HL-60 (cell line): ENCODE data around the gene SLC22A3.

Experiments used
- DNase-seq, 2 experiments: peaks; one replicate each; pipeline ENCODE4 v3.0.0-alpha.2; 2010 to 2020; ENCODE audit warnings: low read depth in 1 of 2, low spot score in 1 of 2
- H3K27ac ChIP-seq: fragments of 250-450 bp; sonication (Bioruptor Pico); replicated peaks from 2 replicates; pipeline ENCODE4 v1.5.1; 2020; ENCODE audit warnings: mild to moderate bottlenecking, moderate library complexity
- H3K27me3 ChIP-seq: fragments of 250-450 bp; sonication (Bioruptor Pico); 2 replicates; pipeline ENCODE4 v1.5.1; 2021; ENCODE audit warnings: mild to moderate bottlenecking, moderate library complexity; ENCODE audit not compliant: insufficient read depth, poor library complexity, severe bottlenecking
- H3K4me3 ChIP-seq: replicated peaks from 2 replicates; pipeline ENCODE4 v1.5.1; 2011; ENCODE audit warnings: mild to moderate bottlenecking, control low read depth, low read length; ENCODE audit not compliant: insufficient read depth
- GABPA ChIP-seq: IDR thresholded peaks from 2 replicates; pipeline ENCODE4 v1.6.1; 2012; ENCODE audit warnings: low read depth
- POLR2AphosphoS5 ChIP-seq: IDR thresholded peaks from 2 replicates; pipeline ENCODE4 v1.6.1; 2012; ENCODE audit warnings: low read depth
- SPI1 ChIP-seq: IDR thresholded peaks from 2 replicates; pipeline ENCODE4 v1.6.1; 2012; ENCODE audit warnings: low read depth, mild to moderate bottlenecking, borderline replicate concordance
- TF ChIP-seq, protein P1 (sequence below): IDR thresholded peaks from one replicate; pipeline ENCODE4 v1.5.1; 2011; ENCODE audit warnings: low read length, control low read depth, inconsistent platforms; ENCODE audit not compliant: insufficient read depth
- TF ChIP-seq, protein P2 (sequence below): IDR thresholded peaks from 2 replicates; pipeline ENCODE4 v1.6.1; 2012; ENCODE audit warnings: low read depth; ENCODE audit not compliant: insufficient replicate concordance

The SLC22A3 gene

DNA sequence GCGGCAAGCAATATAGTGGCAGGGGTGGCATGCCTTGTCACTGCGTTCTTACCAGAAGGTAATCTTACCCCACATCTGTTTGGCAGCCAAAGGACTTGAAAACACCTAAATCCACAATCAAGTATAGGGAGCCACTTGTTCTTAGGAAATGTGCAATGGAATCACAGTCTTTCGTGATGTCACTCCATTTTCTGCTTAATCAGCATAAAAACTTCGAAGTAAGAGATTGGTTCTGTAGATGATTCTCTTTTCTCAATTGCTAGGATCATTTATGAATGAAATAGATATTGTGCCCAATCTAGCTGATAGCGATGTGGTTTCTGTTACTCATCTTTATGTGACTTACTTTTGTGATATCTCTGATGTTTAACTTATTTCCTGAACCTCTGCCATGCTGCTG, 89.0 kb downstream of the SLC22A3 start:
- TF ChIP-seq SPI1 (no peak), POLR2AphosphoS5 (no peak), GABPA (no peak)
- TF ChIP-seq, protein P1, sequence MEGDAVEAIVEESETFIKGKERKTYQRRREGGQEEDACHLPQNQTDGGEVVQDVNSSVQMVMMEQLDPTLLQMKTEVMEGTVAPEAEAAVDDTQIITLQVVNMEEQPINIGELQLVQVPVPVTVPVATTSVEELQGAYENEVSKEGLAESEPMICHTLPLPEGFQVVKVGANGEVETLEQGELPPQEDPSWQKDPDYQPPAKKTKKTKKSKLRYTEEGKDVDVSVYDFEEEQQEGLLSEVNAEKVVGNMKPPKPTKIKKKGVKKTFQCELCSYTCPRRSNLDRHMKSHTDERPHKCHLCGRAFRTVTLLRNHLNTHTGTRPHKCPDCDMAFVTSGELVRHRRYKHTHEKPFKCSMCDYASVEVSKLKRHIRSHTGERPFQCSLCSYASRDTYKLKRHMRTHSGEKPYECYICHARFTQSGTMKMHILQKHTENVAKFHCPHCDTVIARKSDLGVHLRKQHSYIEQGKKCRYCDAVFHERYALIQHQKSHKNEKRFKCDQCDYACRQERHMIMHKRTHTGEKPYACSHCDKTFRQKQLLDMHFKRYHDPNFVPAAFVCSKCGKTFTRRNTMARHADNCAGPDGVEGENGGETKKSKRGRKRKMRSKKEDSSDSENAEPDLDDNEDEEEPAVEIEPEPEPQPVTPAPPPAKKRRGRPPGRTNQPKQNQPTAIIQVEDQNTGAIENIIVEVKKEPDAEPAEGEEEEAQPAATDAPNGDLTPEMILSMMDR, result no peak
- TF ChIP-seq, protein P2, sequence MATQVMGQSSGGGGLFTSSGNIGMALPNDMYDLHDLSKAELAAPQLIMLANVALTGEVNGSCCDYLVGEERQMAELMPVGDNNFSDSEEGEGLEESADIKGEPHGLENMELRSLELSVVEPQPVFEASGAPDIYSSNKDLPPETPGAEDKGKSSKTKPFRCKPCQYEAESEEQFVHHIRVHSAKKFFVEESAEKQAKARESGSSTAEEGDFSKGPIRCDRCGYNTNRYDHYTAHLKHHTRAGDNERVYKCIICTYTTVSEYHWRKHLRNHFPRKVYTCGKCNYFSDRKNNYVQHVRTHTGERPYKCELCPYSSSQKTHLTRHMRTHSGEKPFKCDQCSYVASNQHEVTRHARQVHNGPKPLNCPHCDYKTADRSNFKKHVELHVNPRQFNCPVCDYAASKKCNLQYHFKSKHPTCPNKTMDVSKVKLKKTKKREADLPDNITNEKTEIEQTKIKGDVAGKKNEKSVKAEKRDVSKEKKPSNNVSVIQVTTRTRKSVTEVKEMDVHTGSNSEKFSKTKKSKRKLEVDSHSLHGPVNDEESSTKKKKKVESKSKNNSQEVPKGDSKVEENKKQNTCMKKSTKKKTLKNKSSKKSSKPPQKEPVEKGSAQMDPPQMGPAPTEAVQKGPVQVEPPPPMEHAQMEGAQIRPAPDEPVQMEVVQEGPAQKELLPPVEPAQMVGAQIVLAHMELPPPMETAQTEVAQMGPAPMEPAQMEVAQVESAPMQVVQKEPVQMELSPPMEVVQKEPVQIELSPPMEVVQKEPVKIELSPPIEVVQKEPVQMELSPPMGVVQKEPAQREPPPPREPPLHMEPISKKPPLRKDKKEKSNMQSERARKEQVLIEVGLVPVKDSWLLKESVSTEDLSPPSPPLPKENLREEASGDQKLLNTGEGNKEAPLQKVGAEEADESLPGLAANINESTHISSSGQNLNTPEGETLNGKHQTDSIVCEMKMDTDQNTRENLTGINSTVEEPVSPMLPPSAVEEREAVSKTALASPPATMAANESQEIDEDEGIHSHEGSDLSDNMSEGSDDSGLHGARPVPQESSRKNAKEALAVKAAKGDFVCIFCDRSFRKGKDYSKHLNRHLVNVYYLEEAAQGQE, result no peak
- no peak for DNase-seq
- Histone ChIP-seq H3K27ac (no peak overlapping the region), H3K27me3 (peaks cover 2% of the 10 kb centered on the region), H3K4me3 (no peak overlapping the region)

DNA sequence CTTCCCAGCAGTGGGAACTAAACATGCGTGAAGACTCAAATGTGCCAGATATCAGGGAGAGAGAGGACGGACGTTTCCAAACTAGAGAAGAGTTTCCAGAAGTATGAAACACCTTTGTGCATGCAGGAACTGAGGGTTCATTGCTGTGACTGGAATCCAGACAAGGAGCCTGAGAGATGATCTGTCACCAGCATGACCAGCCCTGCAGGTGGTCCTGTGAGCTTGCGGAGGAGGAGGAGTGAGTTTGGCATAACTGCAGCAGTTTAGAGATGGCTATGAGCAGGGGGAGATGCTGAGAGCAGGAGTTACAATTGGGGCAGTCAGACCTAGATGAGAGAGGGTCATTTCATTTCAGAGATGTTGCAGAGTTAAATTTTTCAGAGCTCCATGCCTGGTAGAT, 89.6 kb downstream of the SLC22A3 start:
- TF ChIP-seq SPI1, result no peak
- TF ChIP-seq POLR2AphosphoS5, result no peak
- Histone ChIP-seq H3K27ac (no peak overlapping the region), H3K27me3 (peaks cover 2% of the 10 kb centered on the region)

DNA sequence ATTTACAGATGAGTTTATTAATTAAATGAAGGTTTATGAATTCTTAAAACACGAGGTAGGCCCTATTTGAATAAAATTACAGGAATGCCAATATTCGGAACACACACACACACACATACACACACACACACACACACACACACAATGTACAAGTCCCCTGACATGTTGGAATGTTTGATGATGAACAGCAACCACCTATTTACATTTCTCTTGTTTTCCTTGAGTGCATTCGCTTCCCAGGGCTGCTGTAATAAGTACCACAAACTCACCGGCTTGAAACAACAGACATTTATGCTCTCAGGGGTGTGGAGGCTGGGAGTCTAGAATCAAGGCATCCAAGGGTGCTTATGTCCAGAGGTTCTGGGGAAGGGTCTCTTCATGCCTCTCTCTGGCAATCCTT, 90.3 kb downstream of the SLC22A3 start:
- TF ChIP-seq GABPA, result no peak
- TF ChIP-seq, protein P1, result no peak
- TF ChIP-seq, protein P2, result no peak
- no peak for TF ChIP-seq SPI1
- TF ChIP-seq POLR2AphosphoS5, result no peak
- no peak for DNase-seq
- H3K4me3 ChIP-seq, result no peak overlapping the region
- peaks cover 2% of the 10 kb centered on the region for H3K27me3 ChIP-seq
- no peak overlapping the region for H3K27ac ChIP-seq

More for the DNA sequence above, 89.6 kb downstream of the SLC22A3 start:
- no peak overlapping the region for H3K4me3 ChIP-seq
- DNase-seq, result no peak

DNA sequence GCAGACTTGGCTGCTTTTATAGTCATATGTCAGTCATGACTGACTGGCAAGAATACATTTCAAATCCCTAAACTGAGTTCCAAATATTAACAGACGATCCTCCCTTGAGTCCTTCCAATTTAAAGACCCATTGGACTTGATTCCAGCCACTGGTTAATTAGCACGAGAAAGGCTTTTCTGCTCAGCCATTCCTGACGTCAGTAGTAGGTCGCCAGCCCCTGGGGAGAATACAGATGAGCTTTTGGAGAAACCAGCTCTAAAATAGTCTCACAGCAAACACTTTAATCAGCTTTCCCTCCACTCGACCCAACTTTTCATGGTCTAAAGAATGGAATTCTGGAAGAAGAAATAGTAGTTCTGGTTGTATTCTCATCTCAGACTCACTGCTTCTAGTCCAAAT, 91.6 kb downstream of the SLC22A3 start:
- DNase-seq, result no peak
- H3K4me3 ChIP-seq, result no peak overlapping the region
- peaks cover 2% of the 10 kb centered on the region for H3K27me3 ChIP-seq
- no peak overlapping the region for H3K27ac ChIP-seq
- TF ChIP-seq GABPA, result no peak

DNA sequence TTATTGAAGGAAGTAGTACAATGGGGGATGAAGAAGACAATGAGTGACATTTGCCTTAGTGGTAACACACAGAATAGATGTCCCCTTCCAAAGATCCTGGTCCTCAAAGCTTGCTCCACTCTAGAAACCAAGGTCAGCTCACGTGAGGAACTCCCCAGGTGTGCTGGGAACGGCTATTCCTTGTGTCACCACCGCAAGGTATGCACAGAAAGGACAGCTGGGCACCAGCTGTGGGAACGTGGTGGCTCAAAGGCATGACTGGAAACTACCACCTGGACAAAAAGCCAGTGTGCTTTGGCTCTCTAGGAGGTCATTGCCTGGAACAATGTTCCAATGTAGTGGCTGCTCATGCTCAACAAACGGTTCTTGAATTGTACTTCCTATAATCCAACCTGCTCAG, 94.0 kb downstream of the SLC22A3 start:
- H3K4me3 ChIP-seq, result no peak overlapping the region
- peaks cover 2% of the 10 kb centered on the region for H3K27me3 ChIP-seq
- no peak overlapping the region for H3K27ac ChIP-seq
- TF ChIP-seq, protein P2, result no peak
- no peak for TF ChIP-seq POLR2AphosphoS5
- TF ChIP-seq, protein P1, result no peak
- TF ChIP-seq GABPA, result no peak
- TF ChIP-seq SPI1, result no peak
- no peak for DNase-seq
